ENCODE results near the gene CYB5RL.

DNA sequence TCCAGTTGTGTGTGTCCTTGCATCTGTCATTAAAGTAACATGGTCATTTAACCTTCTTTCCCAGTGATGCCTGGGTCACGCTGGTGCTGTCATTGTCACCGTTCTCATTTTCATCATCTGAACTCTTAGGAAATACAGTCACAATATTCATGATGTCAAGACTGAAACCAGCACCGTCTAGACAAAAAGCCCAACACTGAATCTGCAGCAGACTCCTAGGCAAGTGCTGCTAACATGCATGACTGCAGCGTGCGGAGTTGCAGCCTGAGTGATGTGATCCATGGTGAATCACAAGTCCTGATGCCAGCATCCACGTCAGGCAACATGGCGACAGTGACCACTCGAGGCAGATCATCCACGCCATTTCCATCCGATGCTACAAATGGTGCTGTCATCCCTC lies 37.8 kb upstream of the CYB5RL start:
- TF ChIP-seq FOS (IDR thresholded peaks at IDR 0.05; ENCODE audit: borderline replicate concordance, insufficient read depth, low read length): no peak
- TF ChIP-seq CTCF (IDR thresholded peaks at IDR 0.05; ENCODE audit: extremely low read depth in 1 of 2, insufficient read depth in 1 of 2, low read depth in 1 of 2, low read length in 2 of 2): no peak
- TF ChIP-seq JUN (IDR thresholded peaks at IDR 0.05; ENCODE audit: borderline replicate concordance, insufficient read depth, insufficient read length, low read depth): no peak

All from endothelial cell of umbilical vein (primary cell).